Measurements from ENCODE around the gene CDH22. TPM values are rescaled to one million over a fixed set of nuclear protein-coding genes. Genes with fewer than 3 reads are reported as not detected.

The CDH22 gene
- total RNA-seq, 1 donor from 2014 or later, result 0.35 TPM

DNA sequence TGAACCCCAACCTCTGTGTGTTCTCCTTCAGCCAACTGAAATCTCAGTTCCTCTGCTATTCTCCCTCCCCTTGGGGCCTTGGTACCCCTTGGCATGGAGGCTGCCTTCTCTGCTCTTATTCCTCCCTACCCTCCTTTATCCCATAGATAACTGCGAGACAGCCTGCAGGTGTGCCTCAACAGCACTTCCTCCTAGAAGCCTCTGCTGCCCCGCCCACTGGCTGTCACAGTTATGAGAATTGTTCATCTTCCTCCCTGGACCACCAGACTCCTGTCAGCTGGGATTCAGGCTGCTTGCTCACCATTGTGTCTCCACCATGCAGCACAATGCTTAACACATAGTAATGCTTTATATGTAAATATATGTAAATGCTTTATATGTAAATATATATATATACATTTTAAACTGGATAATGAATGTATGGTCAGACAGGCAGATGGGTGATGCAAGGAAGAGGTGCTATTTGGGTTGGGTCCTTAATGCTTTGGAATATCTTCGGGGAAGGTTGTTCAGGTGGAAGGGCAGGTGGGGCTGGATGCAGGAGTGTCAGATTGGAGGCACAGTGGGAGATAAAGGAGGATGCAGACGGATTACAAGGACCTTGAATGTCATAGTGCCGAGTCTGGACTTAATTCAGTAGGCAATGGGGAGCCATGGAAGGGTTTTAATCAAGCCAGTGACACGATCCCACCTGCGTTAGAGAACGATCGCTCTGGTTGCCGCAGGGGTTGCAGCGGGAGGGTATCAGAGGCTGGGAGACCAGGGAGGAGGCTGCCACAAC lies 4.9 kb downstream of the CDH22 start:
- DNase-seq (ENCODE audit: low spot score), result no peak

DNA sequence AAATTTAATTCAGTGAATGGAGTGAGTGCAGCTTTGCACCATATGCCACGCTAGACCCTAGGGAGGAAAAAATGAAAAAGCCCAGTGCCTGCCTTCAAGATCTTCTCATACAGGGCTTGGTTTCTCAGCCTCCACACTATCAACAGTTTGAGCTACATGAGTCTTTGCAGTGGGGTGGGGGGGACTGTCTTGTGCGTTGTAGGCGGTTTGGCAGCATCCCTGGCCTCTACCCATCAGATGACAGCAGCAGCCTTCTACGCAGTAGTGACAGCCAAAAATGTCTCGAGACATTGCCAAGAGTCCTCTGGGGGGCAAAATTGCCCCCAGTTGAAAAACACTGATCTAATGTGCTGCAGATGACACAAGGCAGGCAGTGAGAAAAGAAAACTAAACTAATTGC lies 6.2 kb downstream of the CDH22 start:
- DNase-seq (ENCODE audit: low spot score), result no peak

DNA sequence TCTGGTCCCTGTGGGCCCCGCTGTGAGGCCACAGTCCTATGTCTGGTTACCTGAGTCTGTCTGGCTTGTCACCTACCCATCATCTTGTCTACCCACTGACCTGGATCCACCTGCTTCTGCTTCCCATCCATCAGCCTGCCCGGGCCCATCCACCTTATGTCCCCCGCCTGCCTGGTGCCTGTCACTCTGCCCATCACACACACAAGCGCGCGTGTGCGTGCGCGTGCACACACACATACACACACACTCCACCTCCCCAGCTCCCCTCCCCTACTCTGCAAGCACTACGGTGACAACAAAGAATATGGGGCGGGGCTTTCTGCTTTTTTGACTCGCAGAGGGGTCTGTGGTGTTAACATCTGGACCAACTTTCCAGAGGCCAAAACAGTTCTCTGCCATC lies 8.0 kb downstream of the CDH22 start:
- no peak for DNase-seq (ENCODE audit: low spot score)

DNA sequence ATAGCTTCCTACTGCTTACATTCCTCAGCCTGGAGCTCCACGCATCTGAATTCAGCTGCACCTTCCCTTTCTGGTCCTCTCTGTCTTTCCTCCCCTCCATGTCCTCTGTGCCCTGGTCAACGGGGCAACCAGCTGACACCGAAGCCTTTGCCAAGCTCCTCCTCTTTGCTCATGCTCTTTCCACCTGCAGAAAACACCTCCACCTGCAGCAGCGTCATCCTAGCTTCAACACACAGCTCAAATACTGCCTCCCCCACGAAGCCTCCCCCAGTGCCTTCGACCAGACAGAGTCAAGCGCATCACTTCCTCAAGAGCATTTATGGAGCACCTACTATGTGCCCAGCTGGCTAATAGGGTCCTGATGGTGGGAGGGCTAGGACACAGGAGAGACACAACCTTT lies 9.2 kb downstream of the CDH22 start:
- no peak for DNase-seq (ENCODE audit: low spot score)

DNA sequence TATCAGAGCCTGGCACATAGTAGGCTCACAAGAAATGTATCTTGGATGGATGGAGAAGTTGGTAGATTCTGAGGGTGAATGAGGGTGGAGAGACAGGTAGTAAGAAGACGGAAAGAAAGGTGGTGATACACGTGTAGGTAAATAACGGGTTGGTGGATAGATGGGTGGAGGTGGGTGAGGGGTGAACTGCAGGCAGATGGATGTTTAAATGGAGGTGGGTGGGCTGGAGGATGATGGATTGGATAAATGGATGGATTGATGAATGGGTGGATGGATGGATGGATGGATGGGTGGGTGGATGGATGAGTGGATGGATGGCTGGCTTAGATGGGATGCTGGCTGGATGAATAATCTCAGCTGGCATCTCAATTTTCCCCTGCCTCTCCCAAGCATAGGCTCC lies 9.9 kb downstream of the CDH22 start:
- no peak for DNase-seq (ENCODE audit: low spot score)

DNA sequence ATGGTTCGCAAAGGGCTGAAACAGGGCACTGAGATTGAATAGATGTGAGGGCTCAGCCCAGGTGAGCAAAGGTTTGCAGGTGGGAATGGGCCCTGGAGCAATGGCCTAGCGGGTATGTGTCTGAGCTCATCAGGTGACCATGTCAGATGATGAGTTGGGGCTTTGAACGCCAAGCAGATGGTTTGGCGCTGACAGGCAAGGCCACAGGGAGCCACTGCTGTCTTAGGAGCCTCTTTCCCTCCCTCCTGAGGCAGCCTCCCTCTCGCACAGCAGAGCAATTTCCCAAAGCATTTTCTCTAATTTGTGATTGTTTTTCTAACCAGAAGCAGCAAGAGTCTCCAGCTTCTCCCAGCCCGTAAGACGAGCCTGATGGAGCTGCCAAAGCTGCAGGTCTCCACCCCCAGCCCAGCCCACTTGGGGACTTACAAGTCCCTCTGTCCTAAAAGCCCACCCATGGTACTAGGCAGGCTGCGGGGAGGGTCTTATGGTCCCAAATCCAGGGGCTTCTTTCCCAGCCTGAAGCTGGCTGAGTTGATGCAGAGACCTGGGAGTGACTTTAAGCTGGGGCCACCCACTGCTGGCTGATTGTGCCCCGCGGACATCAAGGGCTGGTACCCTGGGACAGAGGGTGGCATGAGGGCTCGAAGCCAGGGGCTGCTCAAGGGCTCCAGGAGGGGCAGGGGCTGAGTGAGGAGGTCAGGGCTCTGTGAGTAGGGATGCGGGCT lies 11.6 kb downstream of the CDH22 start:
- no peak for DNase-seq (ENCODE audit: low spot score)

DNA sequence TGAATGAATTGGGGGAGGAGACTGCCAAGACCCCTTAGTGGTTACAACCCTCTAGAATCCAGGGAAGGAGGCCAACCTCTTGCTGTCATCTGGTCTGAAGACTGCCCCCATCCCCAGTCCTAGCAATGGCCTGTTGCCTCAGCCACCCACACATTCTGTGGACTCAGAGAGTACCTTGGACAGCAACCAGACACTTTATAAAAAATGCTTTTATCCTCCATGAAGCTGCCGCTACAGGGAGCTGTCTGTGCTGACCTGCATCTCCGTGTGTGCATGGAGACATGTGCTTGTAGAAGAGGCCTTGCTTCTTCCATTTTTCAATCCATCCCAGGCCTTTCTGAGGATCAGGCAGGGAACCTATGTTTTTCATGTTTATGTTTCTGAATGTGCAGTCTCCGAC lies 15.2 kb downstream of the CDH22 start:
- no peak for DNase-seq (ENCODE audit: low spot score)

DNA sequence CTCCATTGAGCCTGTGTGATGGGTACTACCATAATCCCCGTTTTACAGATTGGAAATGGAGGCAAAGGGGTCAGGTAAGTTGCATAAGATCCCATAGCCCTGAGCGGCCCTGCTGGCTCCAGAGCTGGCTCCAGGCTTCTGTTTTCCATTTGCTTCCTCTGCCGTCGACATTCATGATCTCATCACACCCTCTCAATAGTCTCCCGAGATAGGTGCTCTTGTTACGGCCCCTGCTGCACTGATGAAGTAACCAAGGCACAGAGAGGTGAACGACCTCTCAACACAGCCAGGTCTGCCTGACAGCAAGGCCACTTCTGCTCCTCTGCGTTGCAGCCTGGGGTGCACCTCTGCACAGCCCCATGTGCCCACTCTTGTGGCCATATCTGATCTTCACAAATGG lies 16.9 kb downstream of the CDH22 start:
- no peak for DNase-seq (ENCODE audit: low spot score)

DNA sequence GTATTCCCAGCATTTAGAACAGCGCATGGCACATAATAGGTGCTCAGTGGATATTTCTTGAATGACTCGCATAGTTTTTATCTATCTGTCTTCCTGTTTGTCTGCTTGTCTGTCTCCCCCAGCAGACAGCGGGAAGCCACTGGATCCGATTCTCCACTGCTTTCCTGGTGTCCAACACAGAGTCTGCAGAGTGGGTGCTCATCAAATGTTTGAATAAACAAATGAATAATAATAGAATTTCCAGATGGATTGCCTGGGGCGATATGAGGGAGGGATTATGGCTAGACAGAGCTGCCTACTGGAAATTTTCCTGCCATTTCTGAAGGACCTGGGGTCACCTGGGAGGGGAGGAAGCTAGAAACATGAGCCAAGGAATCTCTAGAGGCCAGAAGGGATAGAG lies 18.9 kb downstream of the CDH22 start:
- no peak for DNase-seq (ENCODE audit: low spot score)

DNA sequence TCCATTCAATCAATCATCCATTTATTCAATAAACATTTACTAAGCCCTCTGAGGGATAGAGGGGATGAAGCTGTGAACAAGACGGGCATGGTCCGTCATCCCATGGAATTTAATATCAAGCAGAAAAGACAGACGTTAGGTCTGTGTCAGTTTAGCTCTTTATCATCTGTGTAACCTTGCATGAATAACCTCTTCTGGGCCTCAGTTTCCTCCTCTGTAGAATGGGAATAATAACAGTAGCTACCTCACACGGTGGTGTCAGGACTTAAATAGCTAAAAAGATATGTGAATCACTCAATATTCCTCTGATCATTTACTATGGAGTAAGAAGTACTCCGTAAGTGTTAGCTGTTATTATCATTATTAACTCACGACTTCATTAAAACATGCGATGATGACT lies 21.3 kb downstream of the CDH22 start:
- DNase-seq (ENCODE audit: low spot score), result no peak

DNA sequence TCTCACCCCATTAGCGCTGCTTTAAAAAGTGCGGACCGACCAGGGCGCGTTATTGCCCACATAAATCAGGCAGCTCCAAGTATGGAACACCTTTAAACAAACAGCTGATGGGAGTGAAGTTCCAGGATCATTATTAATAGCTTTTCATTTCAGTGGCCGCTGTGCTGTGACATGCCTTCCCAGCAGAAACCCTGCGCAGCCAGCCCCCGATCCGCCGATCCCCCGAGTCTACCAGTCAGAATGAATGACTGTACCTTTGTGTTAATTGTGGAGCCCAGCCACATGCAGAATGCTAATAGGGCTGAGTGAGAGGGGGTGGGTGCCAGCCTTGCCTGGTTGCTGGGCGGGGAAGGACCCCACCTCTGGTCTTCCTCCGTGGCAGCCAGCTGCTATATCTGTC lies 21.9 kb downstream of the CDH22 start:
- DNase-seq (ENCODE audit: low spot score), result no peak

DNA sequence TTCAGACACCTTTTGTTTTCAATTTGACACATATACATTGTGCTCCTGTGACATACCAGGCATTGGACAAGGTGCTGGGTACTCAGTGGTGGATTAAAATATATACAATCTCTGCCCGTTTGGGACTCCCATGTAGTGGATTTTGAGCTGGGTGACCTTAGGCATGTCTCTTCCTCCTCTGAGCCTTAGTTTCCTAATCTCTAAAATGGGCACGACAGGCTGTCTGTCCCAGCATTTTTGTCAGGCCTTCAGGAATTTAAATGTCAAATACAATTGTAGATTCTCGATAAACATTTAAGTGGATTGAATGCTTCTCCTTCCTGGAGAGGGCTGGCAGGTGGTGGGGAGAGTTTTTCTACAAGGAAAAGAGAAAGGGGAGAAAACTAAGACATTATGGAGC lies 22.6 kb downstream of the CDH22 start:
- DNase-seq (ENCODE audit: low spot score), result no peak

DNA sequence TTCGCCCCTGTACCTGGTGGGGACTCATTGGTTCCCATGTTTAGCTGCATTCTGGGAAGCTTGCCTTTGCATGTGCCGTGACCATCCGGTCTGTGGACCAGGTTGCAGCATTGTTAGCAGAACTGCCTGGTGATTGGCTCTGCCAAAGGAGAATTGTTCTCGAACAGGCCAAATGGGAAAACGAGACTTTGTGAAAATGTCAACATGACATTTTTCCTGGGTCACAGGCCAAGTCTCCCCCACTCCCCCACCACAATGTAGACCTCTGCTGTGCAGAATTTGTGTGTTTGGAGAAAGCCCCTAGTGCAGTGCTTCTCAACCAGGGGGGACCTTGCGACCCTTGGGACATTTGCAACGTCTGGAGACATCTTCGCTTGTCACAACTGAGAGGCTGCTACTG lies 23.2 kb downstream of the CDH22 start:
- DNase-seq (ENCODE audit: low spot score), result no peak

DNA sequence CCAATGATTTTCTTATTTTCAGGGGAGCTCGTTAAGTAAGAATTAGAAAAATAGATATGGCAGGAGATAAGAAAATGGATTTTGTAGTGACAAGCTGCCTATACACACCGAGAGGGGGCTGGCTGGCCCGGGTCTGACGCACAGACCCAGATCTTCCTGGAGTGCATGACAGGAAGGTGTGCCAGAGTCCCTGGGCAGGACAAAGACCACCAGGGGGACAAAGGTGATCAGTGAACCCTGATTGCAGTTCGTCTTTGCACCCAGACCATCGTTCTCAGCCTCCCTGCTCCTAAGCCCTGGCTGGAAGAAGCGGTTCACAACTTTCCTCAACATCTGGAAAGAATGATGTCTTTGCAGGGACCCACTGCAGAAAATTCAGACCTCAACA lies 24.3 kb downstream of the CDH22 start:
- DNase-seq (ENCODE audit: low spot score), result no peak

DNA sequence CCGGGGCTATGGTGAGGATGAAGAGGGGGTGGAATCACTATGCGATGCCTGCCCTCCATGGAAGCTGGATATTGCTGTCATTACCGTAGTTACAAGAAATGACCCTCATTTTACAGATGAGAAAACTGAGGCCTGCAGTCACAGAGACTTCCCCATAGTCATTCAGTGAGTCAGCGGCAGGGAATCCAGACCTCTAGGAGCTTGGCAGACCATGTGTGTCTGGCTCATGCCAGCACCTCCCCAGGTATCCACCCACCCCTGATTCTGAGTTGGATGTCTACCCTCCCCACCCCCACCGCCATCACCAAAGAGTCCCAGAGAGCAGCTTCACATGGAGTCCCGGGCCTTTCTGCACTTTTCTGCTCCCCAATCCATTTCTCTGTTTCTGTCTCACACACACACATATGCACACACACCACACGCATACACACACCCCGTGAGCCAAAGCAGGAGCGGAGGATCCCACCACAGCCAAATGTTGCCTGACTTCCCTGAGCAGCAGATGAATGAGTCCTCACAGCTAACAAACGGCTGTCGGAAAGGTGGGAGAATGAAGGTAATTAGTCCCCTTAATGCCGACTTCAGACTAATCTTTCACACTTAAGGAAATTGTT lies 24.8 kb downstream of the CDH22 start:
- no peak for DNase-seq (ENCODE audit: low spot score)

DNA sequence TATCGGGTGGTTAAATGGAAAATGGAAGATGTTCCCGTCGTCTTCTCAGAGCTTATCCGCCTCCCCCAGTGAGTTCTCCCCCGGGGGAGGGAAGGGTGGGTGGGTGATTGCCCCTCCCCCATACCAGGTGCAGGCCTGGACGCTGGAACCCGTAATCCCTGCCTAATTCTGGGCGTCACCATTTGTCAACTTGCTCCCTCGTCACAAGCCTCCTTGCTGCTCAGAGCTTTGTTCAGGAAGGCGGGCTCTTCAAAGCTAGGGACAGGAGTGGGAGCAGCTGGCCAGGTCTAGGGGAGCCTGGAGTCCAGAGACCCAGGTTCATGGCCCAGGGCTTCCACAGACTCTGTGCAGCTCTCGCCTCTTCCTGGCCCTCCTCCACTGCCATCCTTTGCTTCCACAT lies 25.6 kb downstream of the CDH22 start:
- no peak for DNase-seq (ENCODE audit: low spot score)

DNA sequence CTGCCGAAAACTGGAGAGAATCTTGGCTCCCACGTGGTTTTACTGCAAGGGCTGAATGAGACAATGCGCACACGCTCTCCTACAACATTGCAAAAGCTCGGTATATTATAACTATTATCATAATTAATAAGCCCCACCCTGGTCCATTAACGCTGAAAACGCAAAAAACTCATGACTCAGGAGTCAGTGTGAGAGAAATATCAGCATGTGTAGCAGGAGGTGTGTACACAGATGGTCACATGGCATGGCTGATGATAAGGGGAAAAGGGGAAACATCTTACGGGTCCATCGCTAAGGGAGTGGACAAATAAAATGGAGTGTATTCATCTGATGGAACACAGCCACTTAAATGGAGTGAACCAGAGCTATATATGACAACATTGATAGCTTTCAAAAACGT lies 29.2 kb downstream of the CDH22 start:
- DNase-seq (ENCODE audit: low spot score), result no peak

DNA sequence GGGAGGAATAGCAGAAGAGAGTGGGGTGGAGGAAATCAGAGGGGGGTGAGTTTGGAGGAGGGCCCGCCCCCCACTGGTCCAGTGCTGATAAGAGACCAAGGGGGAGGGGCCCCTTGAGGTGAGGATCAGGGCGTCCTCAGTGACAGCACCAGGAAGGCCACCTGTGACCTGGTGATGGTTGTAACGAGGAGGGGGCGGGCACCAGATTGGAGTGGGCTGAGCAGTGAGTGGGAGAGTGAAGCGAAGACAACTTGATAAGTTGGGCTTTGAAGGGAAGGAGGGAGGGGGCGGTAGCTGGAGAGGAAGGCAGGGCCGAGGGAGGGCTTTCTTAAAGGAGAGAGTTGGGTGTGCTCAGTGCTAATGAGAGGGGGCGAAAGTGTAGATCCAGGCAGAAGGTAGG lies 30.7 kb downstream of the CDH22 start:
- no peak for DNase-seq (ENCODE audit: low spot score)

DNA sequence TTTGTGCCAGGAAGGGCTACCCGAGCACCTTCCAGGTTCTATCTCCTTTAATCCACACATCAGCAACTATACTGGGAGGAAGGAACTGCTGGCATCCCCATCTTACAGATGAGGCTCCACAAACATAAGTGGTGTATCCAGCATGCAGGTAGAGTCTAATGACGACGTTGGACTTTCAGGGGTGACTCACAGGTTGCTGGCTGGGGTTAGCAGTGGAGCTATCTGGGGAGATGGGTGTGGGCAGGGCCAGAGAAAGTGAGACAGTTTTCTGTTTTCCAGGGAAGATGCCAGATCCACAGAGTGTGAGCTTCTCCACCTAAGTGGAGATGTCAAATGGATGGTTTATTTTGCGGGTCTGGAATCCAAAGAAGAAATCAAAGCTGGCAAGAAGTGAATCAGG lies 31.8 kb downstream of the CDH22 start:
- no peak for DNase-seq (ENCODE audit: low spot score)

DNA sequence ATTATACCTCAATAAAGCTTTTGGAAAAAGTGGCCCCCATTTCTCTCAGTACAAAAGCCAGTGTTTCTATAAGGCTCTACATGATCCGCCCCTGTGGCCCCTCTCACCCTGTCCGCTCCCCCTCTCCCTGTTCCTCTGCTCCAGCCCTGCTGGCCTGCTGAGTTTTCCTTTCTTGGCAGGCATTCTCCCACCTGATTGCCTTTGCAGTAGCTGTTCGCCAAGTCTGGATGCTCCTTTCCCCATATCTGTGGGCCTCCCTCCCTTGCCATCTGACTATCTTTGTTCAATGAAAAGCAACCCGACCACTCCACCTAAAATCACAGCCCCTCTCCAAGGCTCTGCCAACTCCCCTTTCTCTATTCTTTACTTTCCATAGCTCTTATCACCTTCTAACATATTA lies 33.2 kb downstream of the CDH22 start:
- DNase-seq (ENCODE audit: low spot score), result no peak

DNA sequence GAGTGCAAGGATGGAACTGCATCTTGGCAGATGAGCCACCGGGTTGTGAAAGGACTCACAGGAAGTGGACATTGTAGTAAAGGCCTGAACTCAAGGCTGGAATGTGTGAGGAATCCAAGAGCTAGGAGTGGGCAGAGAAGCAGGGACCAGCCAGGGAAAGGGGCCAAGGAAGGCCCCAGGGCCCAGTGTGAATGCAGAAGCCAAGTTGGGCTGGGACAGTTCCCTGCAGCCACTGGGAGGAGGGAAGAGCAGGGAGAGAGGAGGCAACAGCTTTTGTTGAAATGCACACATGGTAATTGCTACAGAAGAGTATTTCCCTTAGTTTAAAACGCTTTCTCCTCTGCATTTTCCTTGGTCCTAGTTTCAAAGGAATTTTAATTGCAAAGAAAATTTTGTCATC lies 34.6 kb downstream of the CDH22 start:
- no peak for DNase-seq (ENCODE audit: low spot score)

DNA sequence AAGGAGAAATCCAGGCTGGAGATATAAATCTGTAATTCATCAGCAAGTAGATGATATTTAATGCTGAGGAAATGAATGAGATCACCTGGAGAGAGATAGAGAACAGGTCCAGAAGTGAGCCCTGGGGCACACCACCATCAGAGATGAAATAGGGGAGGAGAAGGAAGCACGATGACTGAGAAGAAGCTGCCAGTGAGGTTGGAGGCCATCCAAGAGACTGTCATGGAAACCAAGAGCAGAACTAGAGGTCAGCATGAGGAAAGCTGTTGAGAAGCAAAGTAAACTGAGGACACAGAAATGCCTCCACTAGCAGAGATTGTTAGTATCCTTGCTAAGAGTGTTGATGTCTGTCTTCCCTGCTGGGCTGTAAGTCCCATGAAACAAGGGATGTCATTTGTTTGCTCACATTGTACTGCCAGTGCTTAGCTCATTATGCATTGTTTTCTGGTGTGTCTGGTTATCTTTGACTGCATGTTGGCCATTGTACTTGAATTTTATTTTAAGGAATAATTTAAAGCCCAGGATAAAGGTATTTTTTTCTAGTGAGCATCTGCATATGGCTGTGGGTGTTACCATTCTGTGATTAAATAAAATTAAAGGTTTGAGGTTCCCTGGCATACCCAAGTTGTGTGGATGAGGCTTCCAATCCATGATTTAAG lies 35.8 kb downstream of the CDH22 start:
- no peak for DNase-seq (ENCODE audit: low spot score)
